Nephron (organoid): ENCODE data around the gene FAH.

Experiments
- H3K27ac Mint-ChIP-seq, 3 experiments: 2 replicates each; pipeline ENCODE4 v1.8.0; 2020; ENCODE audit warnings: mixed read lengths in 3 of 3, mild to moderate bottlenecking in 2 of 3, moderate library complexity in 1 of 3
- H3K27me3 Mint-ChIP-seq: 2 replicates; pipeline ENCODE4 v1.8.0; 2021; ENCODE audit warnings: low read depth, mild to moderate bottlenecking, moderate library complexity, mixed read lengths
- H3K36me3 Mint-ChIP-seq: 2 replicates; pipeline ENCODE4 v1.8.0; 2020; ENCODE audit warnings: low read depth, mixed read lengths
- H3K4me1 Mint-ChIP-seq: 2 replicates; pipeline ENCODE4 v1.8.0; 2020; ENCODE audit warnings: mixed read lengths
- H3K4me3 Mint-ChIP-seq, 3 experiments: 2 replicates each; pipeline ENCODE4 v1.8.0; 2020; ENCODE audit warnings: mild to moderate bottlenecking in 3 of 3, mixed read lengths in 3 of 3, moderate library complexity in 2 of 3
- H3K9me3 Mint-ChIP-seq: 2 replicates; pipeline ENCODE4 v1.8.0; 2020; ENCODE audit warnings: mixed read lengths
- CTCF ChIP-seq, 3 experiments: fragments of 200-600 bp; sonication (generic); IDR thresholded peaks; one replicate each; pipeline ENCODE4 v1.5.0; 2021; ENCODE audit warnings: antibody characterized with exemption in 3 of 3; ENCODE audit not compliant: unreplicated experiment in 3 of 3

FAH gene

GRCh38 chr15:80107774-80108173 is 45.0 kb upstream of the FAH start:
- Mint-ChIP-seq H3K27ac (no peak overlapping the region), H3K4me1 (peaks cover 15% of the 10 kb centered on the region), H3K36me3 (peaks cover 10% of the 10 kb centered on the region), H3K4me3 (no peak overlapping the region), H3K9me3 (no peaks in the 10 kb centered on the region), H3K27me3 (no peaks in the 10 kb centered on the region)
- no peak for TF ChIP-seq CTCF (IDR thresholded peaks at IDR 0.05; ENCODE audit: unreplicated experiment in 3 of 3)

- Mint-ChIP-seq H3K4me3 (no peak overlapping the region), H3K4me1 (peaks cover 15% of the 10 kb centered on the region), H3K9me3 (no peaks in the 10 kb centered on the region), H3K27me3 (no peaks in the 10 kb centered on the region), H3K36me3 (peaks cover 8% of the 10 kb centered on the region), H3K27ac (no peak overlapping the region)
- no peak for TF ChIP-seq CTCF (IDR thresholded peaks at IDR 0.05; ENCODE audit: unreplicated experiment in 3 of 3)
Measured at GRCh38 chr15:80109388-80109787, 43.4 kb upstream of the FAH start.

- H3K9me3 Mint-ChIP-seq = no peaks in the 10 kb centered on the region
- H3K27me3 Mint-ChIP-seq = no peaks in the 10 kb centered on the region
- H3K27ac Mint-ChIP-seq = no peak overlapping the region
- H3K4me1 Mint-ChIP-seq = peaks cover 10% of the 10 kb centered on the region
- no peak overlapping the region for H3K4me3 Mint-ChIP-seq
- no peak for TF ChIP-seq CTCF (IDR thresholded peaks at IDR 0.05; ENCODE audit: unreplicated experiment in 3 of 3)
- no peaks in the 10 kb centered on the region for H3K36me3 Mint-ChIP-seq
Measured at GRCh38 chr15:80110920-80111319, 41.9 kb upstream of the FAH start.

- H3K4me3 Mint-ChIP-seq = no peak overlapping the region
- TF ChIP-seq CTCF (IDR thresholded peaks at IDR 0.05; ENCODE audit: unreplicated experiment in 3 of 3) = no peak
- H3K27ac Mint-ChIP-seq = peak overlapping the region in 2 of 3 experiments; percentile 29 to 34
- H3K9me3 Mint-ChIP-seq = no peaks in the 10 kb centered on the region
- no peaks in the 10 kb centered on the region for H3K36me3 Mint-ChIP-seq
- no peaks in the 10 kb centered on the region for H3K27me3 Mint-ChIP-seq
- H3K4me1 Mint-ChIP-seq = no peaks in the 10 kb centered on the region
Measured at GRCh38 chr15:80114114-80114513, 38.7 kb upstream of the FAH start.

- no peak overlapping the region for H3K4me3 Mint-ChIP-seq
- no peaks in the 10 kb centered on the region for H3K27me3 Mint-ChIP-seq
- no peaks in the 10 kb centered on the region for H3K36me3 Mint-ChIP-seq
- H3K9me3 Mint-ChIP-seq = no peaks in the 10 kb centered on the region
- no peak for TF ChIP-seq CTCF (IDR thresholded peaks at IDR 0.05; ENCODE audit: unreplicated experiment in 3 of 3)
- H3K4me1 Mint-ChIP-seq = no peaks in the 10 kb centered on the region
- no peak overlapping the region for H3K27ac Mint-ChIP-seq
Measured at GRCh38 chr15:80115021-80115420, 37.8 kb upstream of the FAH start.

- Mint-ChIP-seq H3K36me3 (peaks cover 21% of the 10 kb centered on the region), H3K4me3 (no peak overlapping the region), H3K4me1 (no peaks in the 10 kb centered on the region), H3K9me3 (no peaks in the 10 kb centered on the region), H3K27me3 (no peaks in the 10 kb centered on the region), H3K27ac (no peak overlapping the region)
- no peak for TF ChIP-seq CTCF (IDR thresholded peaks at IDR 0.05; ENCODE audit: unreplicated experiment in 3 of 3)
Measured at GRCh38 chr15:80118956-80119355, 33.8 kb upstream of the FAH start.
